OCI-LY3 (cell line): ENCODE results near the gene SMIM14.

Experiments used
- H2AFZ ChIP-seq: fragments of 200-600, 300-600 bp; shearing (Covaris generic); 2 replicates; pipeline ENCODE4 v1.6.0; 2014; ENCODE audit warnings: antibody characterized with exemption, low read depth, low read length
- H3K27ac ChIP-seq: fragments of 200-600, 300-600 bp; sonication (generic); 2 replicates; pipeline ENCODE4 v1.5.1; 2014; ENCODE audit warnings: mild to moderate bottlenecking, low read length, moderate library complexity, mixed read lengths
- H3K27me3 ChIP-seq: fragments of 200-600, 300-600 bp; sonication (generic); 2 replicates; pipeline ENCODE4 v1.6.1; 2014; ENCODE audit warnings: low read depth, low read length, mixed read lengths
- H3K36me3 ChIP-seq: fragments of 200-600, 300-600 bp; sonication (generic); replicated peaks from 2 replicates; pipeline ENCODE3; 2014; ENCODE audit warnings: low read depth, low read length, mixed read lengths
- H3K4me1 ChIP-seq: fragments of 300-600, 200-600 bp; sonication (generic); 2 replicates; pipeline ENCODE4 v1.6.1; 2014; ENCODE audit warnings: low read length, mixed read lengths
- H3K4me2 ChIP-seq: fragments of 200-600, 300-600 bp; sonication (generic); 2 replicates; pipeline ENCODE4 v1.6.1; 2014; ENCODE audit warnings: low read length, mixed read lengths
- H3K4me3 ChIP-seq: fragments of 300-600, 200-600 bp; sonication (generic); 2 replicates; pipeline ENCODE4 v1.5.1; 2014; ENCODE audit warnings: antibody characterized with exemption, mild to moderate bottlenecking, low read length, moderate library complexity
- H3K79me2 ChIP-seq: fragments of 300-600, 200-600 bp; shearing (Covaris generic); 2 replicates; pipeline ENCODE4 v1.6.1; 2014; ENCODE audit warnings: mild to moderate bottlenecking, low read length, mixed read lengths
- H3K9ac ChIP-seq: fragments of 300-600, 200-600 bp; shearing (Covaris generic); 2 replicates; pipeline ENCODE4 v1.6.0; 2014; ENCODE audit warnings: mild to moderate bottlenecking, low read length, moderate library complexity
- H3K9me3 ChIP-seq: fragments of 200-600, 300-600 bp; shearing (Covaris generic); 2 replicates; pipeline ENCODE4 v1.6.1; 2014; ENCODE audit warnings: low read length, mixed read lengths; ENCODE audit not compliant: insufficient read depth
- H4K20me1 ChIP-seq: fragments of 200-600, 300-600 bp; sonication (generic); 2 replicates; pipeline ENCODE4 v1.6.1; 2016; ENCODE audit warnings: low read length, mixed read lengths; ENCODE audit not compliant: insufficient read depth
- EZH2phosphoT487 ChIP-seq: fragments of 200-600 bp; shearing (Covaris generic); IDR thresholded peaks from 2 replicates; pipeline ENCODE4 v1.6.1; 2018; ENCODE audit warnings: antibody characterized with exemption, mixed run types, low read depth
- TF ChIP-seq, protein P1 (sequence below): fragments of 200-600, 300-600 bp; sonication (generic); IDR thresholded peaks from 2 replicates; pipeline ENCODE4 v1.5.1; 2014; ENCODE audit warnings: antibody characterized with exemption, low read length, low read depth

SMIM14 gene

GRCh38 chr4:39641451-39641850, 2.8 kb upstream of the SMIM14 start:
- no peaks in the 10 kb centered on the region for H3K27me3 ChIP-seq
- H3K4me2 ChIP-seq = no peak overlapping the region
- no peak overlapping the region for H2AFZ ChIP-seq
- H3K27ac ChIP-seq = no peak overlapping the region
- no peak overlapping the region for H3K9ac ChIP-seq
- 0 out of 2 replicates have a peak, but pooled peaks cover 5% of the 10 kb centered on the region for H3K79me2 ChIP-seq
- H4K20me1 ChIP-seq = no peaks in the 10 kb centered on the region
- H3K4me3 ChIP-seq = no peak overlapping the region
- no peaks in the 10 kb centered on the region for H3K9me3 ChIP-seq
- no peak for TF ChIP-seq EZH2phosphoT487
- H3K36me3 ChIP-seq = no peaks in the 10 kb centered on the region
- peaks cover 22% of the 10 kb centered on the region for H3K4me1 ChIP-seq

GRCh38 chr4:39637586-39638353, 895 bp downstream of the SMIM14 start:
- H3K27ac ChIP-seq = peak overlapping the region; percentile 73
- H3K4me1 ChIP-seq = peaks cover 39% of the 10 kb centered on the region
- no peaks in the 10 kb centered on the region for H3K27me3 ChIP-seq
- peak overlapping the region; percentile 50; the same call in 1 of the 2 replicates for H2AFZ ChIP-seq
- H3K4me2 ChIP-seq = peak overlapping the region; percentile 96
- H3K4me3 ChIP-seq = peak overlapping the region; percentile 87
- H3K79me2 ChIP-seq = 0 out of 2 replicates have a peak, but pooled peaks cover 5% of the 10 kb centered on the region
- no peaks in the 10 kb centered on the region for H4K20me1 ChIP-seq
- H3K9ac ChIP-seq = peak overlapping the region; percentile 72
- H3K36me3 ChIP-seq = no peaks in the 10 kb centered on the region
- TF ChIP-seq EZH2phosphoT487 = no peak
- TF ChIP-seq, protein P1, sequence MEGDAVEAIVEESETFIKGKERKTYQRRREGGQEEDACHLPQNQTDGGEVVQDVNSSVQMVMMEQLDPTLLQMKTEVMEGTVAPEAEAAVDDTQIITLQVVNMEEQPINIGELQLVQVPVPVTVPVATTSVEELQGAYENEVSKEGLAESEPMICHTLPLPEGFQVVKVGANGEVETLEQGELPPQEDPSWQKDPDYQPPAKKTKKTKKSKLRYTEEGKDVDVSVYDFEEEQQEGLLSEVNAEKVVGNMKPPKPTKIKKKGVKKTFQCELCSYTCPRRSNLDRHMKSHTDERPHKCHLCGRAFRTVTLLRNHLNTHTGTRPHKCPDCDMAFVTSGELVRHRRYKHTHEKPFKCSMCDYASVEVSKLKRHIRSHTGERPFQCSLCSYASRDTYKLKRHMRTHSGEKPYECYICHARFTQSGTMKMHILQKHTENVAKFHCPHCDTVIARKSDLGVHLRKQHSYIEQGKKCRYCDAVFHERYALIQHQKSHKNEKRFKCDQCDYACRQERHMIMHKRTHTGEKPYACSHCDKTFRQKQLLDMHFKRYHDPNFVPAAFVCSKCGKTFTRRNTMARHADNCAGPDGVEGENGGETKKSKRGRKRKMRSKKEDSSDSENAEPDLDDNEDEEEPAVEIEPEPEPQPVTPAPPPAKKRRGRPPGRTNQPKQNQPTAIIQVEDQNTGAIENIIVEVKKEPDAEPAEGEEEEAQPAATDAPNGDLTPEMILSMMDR = no peak
- no peaks in the 10 kb centered on the region for H3K9me3 ChIP-seq

GRCh38 chr4:39637221-39637585, 1.5 kb downstream of the SMIM14 start:
- TF ChIP-seq EZH2phosphoT487 = no peak
- TF ChIP-seq, protein P1 = no peak
- Histone ChIP-seq H3K4me3 (peak overlapping the region; percentile 87), H3K27ac (peak overlapping the region; percentile 73), H4K20me1 (no peaks in the 10 kb centered on the region), H3K9ac (peak overlapping the region; percentile 72), H3K4me2 (peak overlapping the region; percentile 96), H3K9me3 (no peaks in the 10 kb centered on the region), H3K27me3 (no peaks in the 10 kb centered on the region), H3K4me1 (peaks cover 44% of the 10 kb centered on the region), H3K36me3 (no peaks in the 10 kb centered on the region), H3K79me2 (0 out of 2 replicates have a peak, but pooled peaks cover 5% of the 10 kb centered on the region), H2AFZ (peak overlapping the region; percentile 50; the same call in 1 of the 2 replicates)

DNA sequence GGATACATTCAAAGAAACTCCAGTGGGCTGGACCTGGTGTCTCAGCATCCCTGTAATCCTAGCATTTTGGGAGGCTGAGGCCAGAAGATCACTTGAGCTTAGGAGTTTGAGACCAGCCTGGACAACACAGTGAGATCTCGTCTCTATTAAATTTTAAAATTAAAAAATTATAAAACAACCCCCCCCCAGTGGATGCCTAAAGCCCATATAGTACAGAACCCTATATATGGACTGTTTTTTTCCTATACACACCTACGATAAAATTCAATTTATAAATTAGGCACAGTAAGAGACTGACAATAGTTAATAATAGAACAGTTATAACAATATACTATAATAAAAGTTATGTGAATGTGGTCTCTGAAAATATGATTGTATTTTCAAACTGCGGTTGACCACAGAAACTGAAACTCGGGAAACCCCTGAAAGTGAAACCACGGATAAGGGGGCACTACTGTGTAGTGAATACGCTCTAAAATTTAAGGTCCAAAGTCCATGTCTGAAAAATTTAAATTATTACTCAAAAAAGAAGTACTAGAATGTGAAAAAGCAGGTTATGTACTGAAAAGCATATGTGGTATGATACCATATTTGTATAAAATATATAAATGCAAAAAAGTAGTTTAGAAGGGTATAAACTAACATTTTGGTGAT, 2.0 kb downstream of the SMIM14 start:
- Histone ChIP-seq H4K20me1 (no peaks in the 10 kb centered on the region), H3K36me3 (no peaks in the 10 kb centered on the region), H3K27me3 (no peaks in the 10 kb centered on the region), H2AFZ (no peak overlapping the region), H3K4me3 (peak overlapping the region; percentile 87), H3K9me3 (no peaks in the 10 kb centered on the region), H3K79me2 (0 out of 2 replicates have a peak, but pooled peaks cover 5% of the 10 kb centered on the region), H3K27ac (peak overlapping the region; percentile 73; the same call in 1 of the 2 replicates), H3K4me1 (peaks cover 47% of the 10 kb centered on the region), H3K9ac (peak overlapping the region; percentile 72), H3K4me2 (peak overlapping the region; percentile 96)
- TF ChIP-seq, protein P1 = no peak
